22Rv1 (cell line): ENCODE measurements around the gene GPI.

Experiments
- CTCF ChIP-seq: fragments of 450-650 bp; IDR thresholded peaks from 2 replicates; pipeline ENCODE4 v1.5.1; 2017; ENCODE audit warnings: mild to moderate bottlenecking
- ZFX ChIP-seq: fragments of 450-650 bp; IDR thresholded peaks from 2 replicates; pipeline ENCODE4 v1.6.1; 2017; ENCODE audit warnings: antibody characterized with exemption, borderline replicate concordance

GRCh38 chr19:34319785-34320184, 45.2 kb upstream of the GPI start:
- TF ChIP-seq CTCF (no peak), ZFX (no peak)
